ENCODE measurements around the gene OPALIN. TPM values are rescaled to one million over a fixed set of nuclear protein-coding genes. Genes with fewer than 3 reads are reported as not detected.
A peak's percentile ranks its signal among the peaks of the same experiment; 100 is the strongest.

The OPALIN gene
- total RNA-seq: not detected
- polyA plus RNA-seq: not detected

- peaks cover 0 to 2% (median 0%) of the 10 kb centered on the region in 5 donors for H3K9me3 Mint-ChIP-seq
- H3K9me3 ChIP-seq (ENCODE audit: low read length): no peaks in the 10 kb centered on the region
- H3K36me3 ChIP-seq (ENCODE audit: insufficient read depth, low read length): no peaks in the 10 kb centered on the region
- no peak within 1 kb of the TSS for H3K27ac ChIP-seq (ENCODE audit: low read depth, low read length)
- ChIA-PET CTCF (interaction anchor here (1.8 kb wide), 1 partner anchor 11 kb away, joined by 5 read pairs; no protein-coding TSS in a partner anchor), POLR2A (no interaction called here)
- peaks cover 13 to 38% of the 10 kb centered on the region in 2 donors for H3K27me3 Mint-ChIP-seq
- H3K27ac Mint-ChIP-seq: no peak within 1 kb of the TSS
- no peak for DNase-seq
- no peaks in the 10 kb centered on the region for H3K27me3 ChIP-seq (ENCODE audit: insufficient read depth, low read length, poor library complexity, severe bottlenecking)
- no peak within 1 kb of the TSS for H3K4me3 Mint-ChIP-seq
- H3K36me3 Mint-ChIP-seq: no peaks in the 10 kb centered on the region
- no peaks in the 10 kb centered on the region for H3K4me1 ChIP-seq (ENCODE audit: insufficient read depth, low read length)
- H3K4me1 Mint-ChIP-seq: no peaks in the 10 kb centered on the region
- H3K4me3 ChIP-seq (ENCODE audit: low read length): no peak within 1 kb of the TSS
Observed at GRCh38 chr10:96358851-96359540, at the start of gene OPALIN. Gene OPALIN, minus strand, starts transcription at chr10:96359002. Its CDS starts 106 bp downstream, at chr10:96358896.

- Mint-ChIP-seq H3K27ac (no peak overlapping the region), H3K36me3 (no peaks in the 10 kb centered on the region), H3K4me1 (no peaks in the 10 kb centered on the region), H3K27me3 (peaks cover 22 to 51% of the 10 kb centered on the region in 2 donors), H3K4me3 (no peak overlapping the region), H3K9me3 (no peaks in the 10 kb centered on the region)
- Histone ChIP-seq H3K4me1 (ENCODE audit: insufficient read depth, low read length) (no peaks in the 10 kb centered on the region), H3K36me3 (ENCODE audit: insufficient read depth, low read length) (no peaks in the 10 kb centered on the region), H3K4me3 (ENCODE audit: low read length) (no peak overlapping the region), H3K9me3 (ENCODE audit: low read length) (no peaks in the 10 kb centered on the region), H3K27ac (ENCODE audit: low read depth, low read length) (no peak overlapping the region), H3K27me3 (ENCODE audit: insufficient read depth, low read length, poor library complexity, severe bottlenecking) (no peaks in the 10 kb centered on the region)
- CTCF ChIA-PET: no interaction called here
- no peak for DNase-seq
- POLR2A ChIA-PET: no interaction called here
Observed at GRCh38 chr10:96408201-96408600, 49.4 kb upstream of the OPALIN start.

- Mint-ChIP-seq H3K36me3 (no peaks in the 10 kb centered on the region), H3K27ac (no peak overlapping the region), H3K4me1 (no peaks in the 10 kb centered on the region), H3K9me3 (no peaks in the 10 kb centered on the region), H3K4me3 (no peak overlapping the region), H3K27me3 (peaks cover 22 to 52% of the 10 kb centered on the region in 2 donors)
- CTCF ChIA-PET: interaction anchor here (1.2 kb wide), 1 partner anchor 11 kb away, joined by 3 read pairs; no protein-coding TSS in a partner anchor
- Histone ChIP-seq H3K4me3 (ENCODE audit: low read length) (no peak overlapping the region), H3K36me3 (ENCODE audit: insufficient read depth, low read length) (no peaks in the 10 kb centered on the region), H3K4me1 (ENCODE audit: insufficient read depth, low read length) (no peaks in the 10 kb centered on the region), H3K27ac (ENCODE audit: low read depth, low read length) (no peak overlapping the region), H3K9me3 (ENCODE audit: low read length) (no peaks in the 10 kb centered on the region), H3K27me3 (ENCODE audit: insufficient read depth, low read length, poor library complexity, severe bottlenecking) (no peaks in the 10 kb centered on the region)
- POLR2A ChIA-PET: no interaction called here
- no peak for DNase-seq
Observed at GRCh38 chr10:96407560-96408069, 48.8 kb upstream of the OPALIN start.

- no peaks in the 10 kb centered on the region for H3K9me3 Mint-ChIP-seq
- Histone ChIP-seq H3K4me3 (ENCODE audit: low read length) (no peak overlapping the region), H3K36me3 (ENCODE audit: insufficient read depth, low read length) (no peaks in the 10 kb centered on the region), H3K27me3 (ENCODE audit: insufficient read depth, low read length, poor library complexity, severe bottlenecking) (no peaks in the 10 kb centered on the region), H3K4me1 (ENCODE audit: insufficient read depth, low read length) (no peaks in the 10 kb centered on the region), H3K27ac (ENCODE audit: low read depth, low read length) (no peak overlapping the region), H3K9me3 (ENCODE audit: low read length) (no peaks in the 10 kb centered on the region)
- ChIA-PET POLR2A (no interaction called here), CTCF (no interaction called here)
- H3K36me3 Mint-ChIP-seq: no peaks in the 10 kb centered on the region
- peaks cover 17 to 51% of the 10 kb centered on the region in 2 donors for H3K27me3 Mint-ChIP-seq
- no peaks in the 10 kb centered on the region for H3K4me1 Mint-ChIP-seq
- H3K27ac Mint-ChIP-seq: no peak overlapping the region
- DNase-seq: no peak
- no peak overlapping the region for H3K4me3 Mint-ChIP-seq
Observed at GRCh38 chr10:96406091-96406490, 47.3 kb upstream of the OPALIN start.

GRCh38 chr10:96402417-96403305, 43.9 kb upstream of the OPALIN start:
- Mint-ChIP-seq H3K4me3 (no peak overlapping the region), H3K9me3 (no peaks in the 10 kb centered on the region), H3K27ac (peak overlapping the region in 1 of 8 donors; percentile 9), H3K27me3 (peaks cover 16 to 64% of the 10 kb centered on the region in 2 donors), H3K4me1 (no peaks in the 10 kb centered on the region), H3K36me3 (no peaks in the 10 kb centered on the region)
- ChIA-PET CTCF (no interaction called here), POLR2A (no interaction called here)
- Histone ChIP-seq H3K4me1 (ENCODE audit: insufficient read depth, low read length) (no peaks in the 10 kb centered on the region), H3K27me3 (ENCODE audit: insufficient read depth, low read length, poor library complexity, severe bottlenecking) (peaks cover 2% of the 10 kb centered on the region), H3K36me3 (ENCODE audit: insufficient read depth, low read length) (no peaks in the 10 kb centered on the region), H3K9me3 (ENCODE audit: low read length) (no peaks in the 10 kb centered on the region), H3K4me3 (ENCODE audit: low read length) (no peak overlapping the region), H3K27ac (ENCODE audit: low read depth, low read length) (no peak overlapping the region)
- no peak for DNase-seq

GRCh38 chr10:96401036-96401435, 42.2 kb upstream of the OPALIN start:
- Histone ChIP-seq H3K4me3 (ENCODE audit: low read length) (no peak overlapping the region), H3K27ac (ENCODE audit: low read depth, low read length) (no peak overlapping the region), H3K27me3 (ENCODE audit: insufficient read depth, low read length, poor library complexity, severe bottlenecking) (peaks cover 5% of the 10 kb centered on the region), H3K36me3 (ENCODE audit: insufficient read depth, low read length) (no peaks in the 10 kb centered on the region), H3K4me1 (ENCODE audit: insufficient read depth, low read length) (no peaks in the 10 kb centered on the region), H3K9me3 (ENCODE audit: low read length) (no peaks in the 10 kb centered on the region)
- Mint-ChIP-seq H3K36me3 (no peaks in the 10 kb centered on the region), H3K9me3 (no peaks in the 10 kb centered on the region), H3K4me1 (peaks cover 1 to 2% (median 2%) of the 10 kb centered on the region in 3 donors), H3K4me3 (no peak overlapping the region), H3K27me3 (peaks cover 8 to 56% of the 10 kb centered on the region in 2 donors), H3K27ac (no peak overlapping the region)
- no peak for DNase-seq
- CTCF ChIA-PET: no interaction called here
- POLR2A ChIA-PET: no interaction called here

GRCh38 chr10:96400465-96400864, 41.7 kb upstream of the OPALIN start:
- Histone ChIP-seq H3K27ac (ENCODE audit: low read depth, low read length) (no peak overlapping the region), H3K4me3 (ENCODE audit: low read length) (no peak overlapping the region), H3K36me3 (ENCODE audit: insufficient read depth, low read length) (no peaks in the 10 kb centered on the region), H3K4me1 (ENCODE audit: insufficient read depth, low read length) (no peaks in the 10 kb centered on the region), H3K9me3 (ENCODE audit: low read length) (no peaks in the 10 kb centered on the region), H3K27me3 (ENCODE audit: insufficient read depth, low read length, poor library complexity, severe bottlenecking) (peaks cover 5% of the 10 kb centered on the region)
- Mint-ChIP-seq H3K9me3 (no peaks in the 10 kb centered on the region), H3K4me3 (no peak overlapping the region), H3K36me3 (no peaks in the 10 kb centered on the region), H3K27me3 (peaks cover 8 to 53% of the 10 kb centered on the region in 2 donors), H3K27ac (peak overlapping the region in 1 of 8 donors; percentile 30), H3K4me1 (peaks cover 3 to 6% (median 5%) of the 10 kb centered on the region in 3 donors)
- POLR2A ChIA-PET: no interaction called here
- CTCF ChIA-PET: no interaction called here
- DNase-seq: no peak

GRCh38 chr10:96397902-96398301, 39.1 kb upstream of the OPALIN start:
- ChIA-PET POLR2A (no interaction called here), CTCF (no interaction called here)
- Histone ChIP-seq H3K27me3 (ENCODE audit: insufficient read depth, low read length, poor library complexity, severe bottlenecking) (peaks cover 5% of the 10 kb centered on the region), H3K4me3 (ENCODE audit: low read length) (no peak overlapping the region), H3K27ac (ENCODE audit: low read depth, low read length) (no peak overlapping the region), H3K9me3 (ENCODE audit: low read length) (no peaks in the 10 kb centered on the region), H3K4me1 (ENCODE audit: insufficient read depth, low read length) (no peaks in the 10 kb centered on the region), H3K36me3 (ENCODE audit: insufficient read depth, low read length) (no peaks in the 10 kb centered on the region)
- no peak for DNase-seq
- Mint-ChIP-seq H3K27ac (no peak overlapping the region), H3K9me3 (no peaks in the 10 kb centered on the region), H3K4me3 (no peak overlapping the region), H3K4me1 (peaks cover 3 to 6% (median 5%) of the 10 kb centered on the region in 3 donors), H3K27me3 (peaks cover 2 to 51% of the 10 kb centered on the region in 2 donors), H3K36me3 (no peaks in the 10 kb centered on the region)
